ENCODE measurements around the gene ABCD3.
A peak's percentile ranks its signal among the peaks of the same experiment; 100 is the strongest.

The ABCD3 gene

DNA sequence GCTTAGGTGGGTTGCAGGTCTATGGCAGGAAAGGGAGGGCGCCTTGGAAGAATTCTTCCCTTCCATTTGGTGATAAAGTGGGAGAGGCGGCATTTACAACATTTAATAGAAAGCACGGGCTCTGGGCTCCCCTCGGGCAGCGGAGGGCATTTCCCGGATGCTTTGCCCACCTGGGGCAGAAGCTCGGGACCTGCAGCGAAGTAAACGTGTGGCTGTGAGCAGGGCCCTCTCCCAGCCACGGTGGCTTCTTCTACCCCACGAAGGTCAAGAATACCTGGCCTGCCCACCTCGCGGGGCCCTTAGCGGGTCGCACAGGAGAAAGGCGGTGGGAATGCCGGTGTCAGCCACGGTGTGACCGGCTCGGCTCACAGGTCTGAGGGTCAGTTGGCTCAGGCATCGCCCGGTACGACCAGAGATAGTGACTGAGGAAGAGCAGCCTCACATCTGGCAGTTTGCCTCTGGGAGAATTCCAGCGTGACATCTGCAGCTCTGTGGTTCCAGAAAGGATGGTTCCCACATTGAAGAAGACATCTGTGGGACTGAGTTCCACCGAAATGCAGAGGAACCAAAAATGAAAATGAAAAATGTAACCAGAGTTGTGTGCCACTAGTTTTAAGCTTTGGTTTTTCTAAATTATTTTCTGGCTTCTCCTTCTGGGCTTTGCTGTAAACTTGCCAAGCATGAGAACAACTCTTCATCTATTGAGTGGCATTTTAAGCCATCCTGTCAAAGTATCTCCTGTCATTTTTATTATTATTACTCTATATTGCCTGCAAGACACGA, 124.1 kb downstream of the ABCD3 start:
- no peak for DNase-seq (ENCODE audit: extremely low spot score)
- ChIA-PET POLR2A (interaction anchor here (0.5 to 1.4 kb wide), 10 partner anchors 9 to 546 kb away, joined by 3 to 5 read pairs (median 3); no protein-coding TSS in a partner anchor), CTCF (no interaction called here)
- TF ChIP-seq, protein P1, sequence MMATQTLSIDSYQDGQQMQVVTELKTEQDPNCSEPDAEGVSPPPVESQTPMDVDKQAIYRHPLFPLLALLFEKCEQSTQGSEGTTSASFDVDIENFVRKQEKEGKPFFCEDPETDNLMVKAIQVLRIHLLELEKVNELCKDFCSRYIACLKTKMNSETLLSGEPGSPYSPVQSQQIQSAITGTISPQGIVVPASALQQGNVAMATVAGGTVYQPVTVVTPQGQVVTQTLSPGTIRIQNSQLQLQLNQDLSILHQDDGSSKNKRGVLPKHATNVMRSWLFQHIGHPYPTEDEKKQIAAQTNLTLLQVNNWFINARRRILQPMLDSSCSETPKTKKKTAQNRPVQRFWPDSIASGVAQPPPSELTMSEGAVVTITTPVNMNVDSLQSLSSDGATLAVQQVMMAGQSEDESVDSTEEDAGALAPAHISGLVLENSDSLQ (IDR thresholded peaks at IDR 0.05): 0 out of 2 replicates have a peak, but pooled peaks have one; percentile 3
- TF ChIP-seq ZNF384 (IDR thresholded peaks at IDR 0.05): no peak

DNA sequence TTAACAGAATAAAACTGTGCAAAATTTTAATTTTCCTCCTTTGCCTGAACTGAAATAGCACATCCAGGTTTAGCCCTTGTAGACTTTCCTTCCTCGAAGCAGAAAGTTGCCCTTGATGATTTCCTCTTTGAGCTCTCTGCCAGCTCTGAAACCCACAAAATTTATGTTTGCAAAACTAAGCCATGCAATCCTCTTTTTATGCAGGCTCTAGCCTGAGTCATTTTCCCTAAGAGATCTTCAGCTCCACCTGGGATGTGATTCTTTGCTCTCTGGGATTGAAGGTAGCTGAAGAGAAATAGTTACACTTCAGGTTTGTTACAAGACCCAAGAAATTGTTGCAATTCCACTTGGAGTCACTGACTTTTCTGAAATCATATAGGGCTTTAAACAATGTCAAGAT, 124.8 kb downstream of the ABCD3 start:
- CTCF ChIA-PET: no interaction called here
- no peak for DNase-seq (ENCODE audit: extremely low spot score)
- TF ChIP-seq CTBP1 (IDR thresholded peaks at IDR 0.05; ENCODE audit: borderline replicate concordance) (no peak), FOXA1 (IDR thresholded peaks at IDR 0.05) (no peak), SUZ12 (IDR thresholded peaks at IDR 0.05) (no peak), ARNT (IDR thresholded peaks at IDR 0.05) (no peak), TARDBP (IDR thresholded peaks at IDR 0.05) (no peak), FOXM1 (IDR thresholded peaks at IDR 0.05; ENCODE audit: borderline replicate concordance) (no peak), SP1 (IDR thresholded peaks at IDR 0.05) (no peak), FOXK2 (IDR thresholded peaks at IDR 0.05) (no peak), LEF1 (IDR thresholded peaks at IDR 0.05; ENCODE audit: borderline replicate concordance) (no peak), L3MBTL2 (conservative IDR thresholded peaks at IDR 0.05) (no peak), BHLHE40 (IDR thresholded peaks at IDR 0.05; ENCODE audit: borderline replicate concordance) (no peak), NFRKB (IDR thresholded peaks at IDR 0.05) (no peak), ELF4 (IDR thresholded peaks at IDR 0.05) (no peak), HDGF (IDR thresholded peaks at IDR 0.05; ENCODE audit: borderline replicate concordance) (no peak), ZNF384 (IDR thresholded peaks at IDR 0.05) (no peak)
- TF ChIP-seq, protein P1 (IDR thresholded peaks at IDR 0.05): no peak
- POLR2A ChIA-PET: interaction anchor here (1.3 to 1.4 kb wide), 2 partner anchors 128 to 239 kb away, joined by 3 read pairs; no protein-coding TSS in a partner anchor

DNA sequence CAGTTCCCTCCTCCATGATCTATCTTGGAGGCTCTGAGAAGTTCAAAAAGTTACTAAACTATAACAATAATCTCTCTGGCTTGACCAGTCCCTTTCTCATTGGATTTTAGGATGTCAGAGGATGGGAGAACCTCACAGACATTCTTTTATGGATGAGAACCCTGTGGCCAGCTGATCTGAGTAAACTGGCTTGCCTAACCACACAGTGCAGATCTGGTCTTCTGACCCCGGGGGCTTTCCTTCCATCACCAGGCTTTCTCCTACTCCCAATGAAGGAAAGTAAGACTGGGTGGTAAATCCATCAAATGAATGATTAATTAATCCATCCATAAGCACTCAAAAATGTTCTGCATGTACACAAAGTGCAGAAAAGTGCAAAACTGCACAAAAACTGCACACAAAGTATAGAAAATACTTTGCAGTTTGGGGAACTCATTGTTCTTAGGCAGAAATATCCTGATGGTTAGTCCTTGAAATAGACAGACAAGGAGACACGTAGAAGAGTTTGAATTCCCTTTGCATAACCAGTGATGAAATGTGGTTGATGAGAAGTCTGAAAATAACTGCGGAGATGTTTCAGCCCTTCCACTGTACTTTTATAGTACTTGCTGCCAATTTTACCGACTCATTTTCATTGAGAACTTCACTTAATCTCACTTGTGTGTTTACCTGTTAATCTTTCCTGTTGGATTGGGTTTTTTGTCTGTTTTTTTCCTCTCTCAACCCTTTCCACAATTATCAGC, 125.9 kb downstream of the ABCD3 start:
- ChIA-PET POLR2A (no interaction called here), CTCF (no interaction called here)
- TF ChIP-seq LEF1 (IDR thresholded peaks at IDR 0.05; ENCODE audit: borderline replicate concordance) (no peak), CTBP1 (IDR thresholded peaks at IDR 0.05; ENCODE audit: borderline replicate concordance) (no peak), SP1 (IDR thresholded peaks at IDR 0.05) (no peak), ELF4 (IDR thresholded peaks at IDR 0.05) (no peak), L3MBTL2 (conservative IDR thresholded peaks at IDR 0.05) (no peak), FOXA1 (IDR thresholded peaks at IDR 0.05) (no peak), BHLHE40 (IDR thresholded peaks at IDR 0.05; ENCODE audit: borderline replicate concordance) (no peak), TARDBP (IDR thresholded peaks at IDR 0.05) (no peak), SUZ12 (IDR thresholded peaks at IDR 0.05) (no peak), ARNT (IDR thresholded peaks at IDR 0.05) (no peak)
- TF ChIP-seq, protein P1 (IDR thresholded peaks at IDR 0.05): no peak
- no peak for DNase-seq (ENCODE audit: extremely low spot score)

DNA sequence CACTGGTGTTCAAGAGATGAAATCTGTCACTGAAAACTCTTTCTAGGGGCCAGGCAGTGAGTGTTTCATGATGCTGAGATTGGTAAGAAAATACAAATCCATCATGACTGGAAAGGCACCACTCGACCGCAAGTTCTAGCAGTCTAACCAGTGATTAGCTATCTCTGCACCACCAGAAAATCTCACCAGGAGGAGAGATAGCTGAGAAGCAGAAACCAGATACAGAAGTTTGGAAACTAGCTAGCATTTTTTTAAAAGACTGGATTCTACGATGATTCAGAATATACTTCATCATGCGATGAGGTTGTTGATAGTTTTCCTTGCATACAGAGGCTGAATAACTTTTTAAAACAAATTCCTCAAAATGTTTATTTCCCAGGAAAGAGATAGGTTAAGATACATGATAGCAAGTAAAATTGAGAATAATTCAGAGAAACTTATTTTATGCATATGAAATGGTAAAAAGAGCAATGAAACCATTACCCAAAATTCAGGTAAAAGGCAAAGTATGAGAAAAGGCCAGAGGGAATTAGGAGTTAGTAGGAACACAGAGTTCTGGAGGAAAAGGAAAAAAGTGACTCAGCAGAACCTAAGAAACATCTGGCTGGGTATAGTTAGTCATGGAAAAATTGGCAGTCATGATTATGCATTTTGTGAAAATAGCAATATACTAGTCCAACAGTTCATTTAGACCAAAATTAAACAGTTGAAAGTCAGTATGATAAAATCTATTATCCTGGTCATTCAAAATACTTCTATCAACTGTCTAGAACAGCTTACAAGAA, 126.7 kb downstream of the ABCD3 start:
- ChIA-PET POLR2A (no interaction called here), CTCF (no interaction called here)
- DNase-seq (ENCODE audit: extremely low spot score): no peak
- no peak for TF ChIP-seq HDGF (IDR thresholded peaks at IDR 0.05; ENCODE audit: borderline replicate concordance)
- no peak for TF ChIP-seq FOXK2 (IDR thresholded peaks at IDR 0.05)
- TF ChIP-seq ARNT (IDR thresholded peaks at IDR 0.05): no peak
- TF ChIP-seq, protein P1 (IDR thresholded peaks at IDR 0.05): no peak
- no peak for TF ChIP-seq LEF1 (IDR thresholded peaks at IDR 0.05; ENCODE audit: borderline replicate concordance)
- no peak for TF ChIP-seq ZNF384 (IDR thresholded peaks at IDR 0.05)
- no peak for TF ChIP-seq L3MBTL2 (conservative IDR thresholded peaks at IDR 0.05)
- TF ChIP-seq SP1 (IDR thresholded peaks at IDR 0.05): no peak
- TF ChIP-seq FOXM1 (IDR thresholded peaks at IDR 0.05; ENCODE audit: borderline replicate concordance): no peak
- no peak for TF ChIP-seq TARDBP (IDR thresholded peaks at IDR 0.05)
- TF ChIP-seq BHLHE40 (IDR thresholded peaks at IDR 0.05; ENCODE audit: borderline replicate concordance): no peak
- no peak for TF ChIP-seq NFRKB (IDR thresholded peaks at IDR 0.05)
- no peak for TF ChIP-seq SUZ12 (IDR thresholded peaks at IDR 0.05)
- TF ChIP-seq CTBP1 (IDR thresholded peaks at IDR 0.05; ENCODE audit: borderline replicate concordance): no peak
- TF ChIP-seq ELF4 (IDR thresholded peaks at IDR 0.05): no peak
- TF ChIP-seq FOXA1 (IDR thresholded peaks at IDR 0.05): no peak

DNA sequence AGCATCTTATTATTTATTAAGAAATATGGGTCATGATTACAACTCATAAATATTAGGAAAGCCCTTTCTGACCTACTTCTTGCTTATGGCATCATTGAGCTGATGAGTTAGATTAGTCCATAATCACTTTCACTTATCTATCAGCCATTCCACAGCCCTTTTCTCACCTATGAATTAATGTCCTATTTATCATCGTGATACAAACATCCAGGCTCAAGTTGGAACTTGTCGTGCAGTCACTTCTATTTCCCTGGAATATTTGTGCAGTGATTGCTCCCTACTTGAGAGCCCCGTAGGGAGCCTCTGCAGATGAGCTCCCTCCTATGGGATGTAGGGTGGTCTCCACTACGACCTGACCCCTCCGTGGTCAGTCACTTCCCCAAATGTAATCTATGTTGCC, 131.5 kb downstream of the ABCD3 start:
- DNase-seq (ENCODE audit: extremely low spot score): no peak
- ChIA-PET CTCF (no interaction called here), POLR2A (interaction anchor here (1.0 kb wide), 1 partner anchor 10 kb away, joined by 3 read pairs; no protein-coding TSS in a partner anchor)
- TF ChIP-seq ELF4 (IDR thresholded peaks at IDR 0.05): no peak

Data from HEK293T (cell line).